Measurements from ENCODE around the gene TENM4.

The TENM4 gene

GRCh38 chr11:79421820-79422219 is 19.0 kb downstream of the TENM4 start:
- Histone ChIP-seq H3K9me3 (no peaks in the 10 kb centered on the region), H3K4me3 (no peak overlapping the region), H3K27ac (no peak overlapping the region), H3K36me3 (no peaks in the 10 kb centered on the region), H3K27me3 (no peaks in the 10 kb centered on the region), H3K4me1 (peaks cover 0 to 14% (median 3%) of the 10 kb centered on the region in 4 donors)
- intact Hi-C loops (cut with DNase I; ENCODE audit: low total_unique reads), result no loop called here
- no peak for DNase-seq
- TF ChIP-seq CTCF (IDR thresholded peaks at IDR 0.05), result no peak

- Histone ChIP-seq H3K4me1 (peaks cover 0 to 26% (median 16%) of the 10 kb centered on the region in 4 donors), H3K9me3 (no peaks in the 10 kb centered on the region), H3K27ac (no peak overlapping the region), H3K36me3 (no peaks in the 10 kb centered on the region), H3K27me3 (no peaks in the 10 kb centered on the region), H3K4me3 (no peak overlapping the region)
- no peak for DNase-seq
- TF ChIP-seq CTCF (IDR thresholded peaks at IDR 0.05), result no peak
- intact Hi-C loops (cut with DNase I; ENCODE audit: low total_unique reads), result no loop called here
Observed at GRCh38 chr11:79419120-79419519, 21.7 kb downstream of the TENM4 start.

- no peaks in the 10 kb centered on the region for H3K9me3 ChIP-seq
- no peak for TF ChIP-seq CTCF (IDR thresholded peaks at IDR 0.05)
- H3K27ac ChIP-seq, result no peak overlapping the region
- DNase-seq, result no peak
- intact Hi-C loops (cut with DNase I; ENCODE audit: low total_unique reads), result no loop called here
- no peaks in the 10 kb centered on the region for H3K36me3 ChIP-seq
- peaks cover 0 to 34% (median 23%) of the 10 kb centered on the region in 4 donors for H3K4me1 ChIP-seq
- H3K27me3 ChIP-seq, result no peaks in the 10 kb centered on the region
- no peak overlapping the region for H3K4me3 ChIP-seq
Observed at GRCh38 chr11:79418241-79418640, 22.6 kb downstream of the TENM4 start.

- DNase-seq, result no peak
- Histone ChIP-seq H3K27ac (no peak overlapping the region), H3K36me3 (no peaks in the 10 kb centered on the region), H3K4me3 (no peak overlapping the region), H3K27me3 (no peaks in the 10 kb centered on the region), H3K9me3 (no peaks in the 10 kb centered on the region), H3K4me1 (peaks cover 0 to 32% (median 28%) of the 10 kb centered on the region in 4 donors)
- TF ChIP-seq CTCF (IDR thresholded peaks at IDR 0.05), result no peak
- intact Hi-C loops (cut with DNase I; ENCODE audit: low total_unique reads), result no loop called here
Observed at GRCh38 chr11:79417069-79417920, 23.5 kb downstream of the TENM4 start.

- H3K9me3 ChIP-seq, result no peaks in the 10 kb centered on the region
- TF ChIP-seq CTCF (IDR thresholded peaks at IDR 0.05), result no peak
- intact Hi-C loops (cut with DNase I; ENCODE audit: low total_unique reads), result no loop called here
- peaks cover 0 to 29% (median 25%) of the 10 kb centered on the region in 4 donors for H3K4me1 ChIP-seq
- DNase-seq, result no peak
- H3K27ac ChIP-seq, result no peak overlapping the region
- H3K27me3 ChIP-seq, result no peaks in the 10 kb centered on the region
- H3K36me3 ChIP-seq, result no peaks in the 10 kb centered on the region
- no peak overlapping the region for H3K4me3 ChIP-seq
Observed at GRCh38 chr11:79415912-79416311, 24.9 kb downstream of the TENM4 start.
